ENCODE data around the gene PLAAT2.

- TF ChIP-seq CTCF (IDR thresholded peaks at IDR 0.05) (no peak), POLR2AphosphoS5 (IDR thresholded peaks at IDR 0.05; ENCODE audit: insufficient read depth in 1 of 2, low read depth in 1 of 2) (no peak), POLR2A (IDR thresholded peaks at IDR 0.05) (no peak)
Observed at GRCh38 chr11:63504933-63505586, 58.1 kb downstream of the PLAAT2 start.

All from vagina (tissue), 2 donors.